H9 (cell line): ENCODE results near the gene C1QTNF1. TPM values are rescaled to one million over a fixed set of nuclear protein-coding genes. Genes with fewer than 3 reads are reported as not detected.

ENCODE experiments used
- DNase-seq: peaks from one replicate; pipeline ENCODE4 v3.0.0-alpha.2; 2017
- H2AFZ ChIP-seq: one replicate; pipeline ENCODE4 v1.6.1; 2013; ENCODE audit warnings: mild to moderate bottlenecking, low read length, control low read depth, moderate library complexity
- H2AK5ac ChIP-seq: 2 replicates; pipeline ENCODE4 v1.6.1; 2013; ENCODE audit warnings: low read length, control low read depth, mixed read lengths; ENCODE audit not compliant: insufficient read length
- H2BK120ac ChIP-seq: one replicate; pipeline ENCODE4 v1.6.1; 2013; ENCODE audit warnings: low read depth, mild to moderate bottlenecking, low read length, control low read depth, inconsistent platforms; ENCODE audit not compliant: poor library complexity, severe bottlenecking
- H2BK12ac ChIP-seq: 2 replicates; pipeline ENCODE4 v1.6.1; 2013; ENCODE audit warnings: low read length, control low read depth, mixed read lengths, low read depth; ENCODE audit not compliant: insufficient read length
- H2BK15ac ChIP-seq: 2 replicates; pipeline ENCODE4 v1.6.1; 2013; ENCODE audit warnings: low read depth, low read length, control low read depth
- H2BK20ac ChIP-seq: one replicate; pipeline ENCODE4 v1.6.1; 2013; ENCODE audit warnings: low read depth, mild to moderate bottlenecking, low read length, control low read depth, inconsistent platforms; ENCODE audit not compliant: poor library complexity, severe bottlenecking
- H2BK5ac ChIP-seq: 2 replicates; pipeline ENCODE4 v1.6.1; 2013; ENCODE audit warnings: low read length, control low read depth, mixed read lengths; ENCODE audit not compliant: insufficient read length
- H3K14ac ChIP-seq: 2 replicates; pipeline ENCODE4 v1.6.1; 2013; ENCODE audit warnings: low read length, control low read depth; ENCODE audit not compliant: insufficient read depth
- H3K18ac ChIP-seq: 2 replicates; pipeline ENCODE4 v1.6.1; 2013; ENCODE audit warnings: low read depth, mild to moderate bottlenecking, mixed read lengths, low read length, control low read depth; ENCODE audit not compliant: insufficient read length
- H3K23ac ChIP-seq: 2 replicates; pipeline ENCODE4 v1.6.1; 2013; ENCODE audit warnings: low read length, control low read depth, mixed read lengths, low read depth; ENCODE audit not compliant: insufficient read length
- H3K23me2 ChIP-seq: 2 replicates; pipeline ENCODE4 v1.6.1; 2013; ENCODE audit warnings: low read depth, mild to moderate bottlenecking, mixed read lengths, low read length, control low read depth; ENCODE audit not compliant: insufficient read length, poor library complexity, severe bottlenecking
- H3K27ac ChIP-seq: 2 replicates; pipeline ENCODE4 v1.5.1; 2013; ENCODE audit warnings: low read length, control low read depth, mixed read lengths, low read depth; ENCODE audit not compliant: insufficient read length
- H3K27me3 ChIP-seq: 2 replicates; pipeline ENCODE4 v1.6.1; 2013; ENCODE audit warnings: low read length, control low read depth, inconsistent platforms; ENCODE audit not compliant: insufficient read depth
- H3K4ac ChIP-seq: 2 replicates; pipeline ENCODE4 v1.6.1; 2013; ENCODE audit warnings: low read depth, mild to moderate bottlenecking, control low read depth, inconsistent platforms, low read length, moderate library complexity
- H3K4me1 ChIP-seq: 2 replicates; pipeline ENCODE4 v1.6.1; 2013; ENCODE audit warnings: low read length, control low read depth, inconsistent platforms; ENCODE audit not compliant: insufficient read depth
- H3K4me2 ChIP-seq: 2 replicates; pipeline ENCODE4 v1.6.1; 2013; ENCODE audit warnings: low read length, control low read depth, mixed read lengths; ENCODE audit not compliant: insufficient read length, insufficient read depth
- H3K56ac ChIP-seq: 2 replicates; pipeline ENCODE4 v1.6.1; 2013; ENCODE audit warnings: low read depth, mild to moderate bottlenecking, mixed read lengths, low read length, control low read depth; ENCODE audit not compliant: insufficient read length
- H3K79me1 ChIP-seq: 2 replicates; pipeline ENCODE4 v1.6.1; 2013; ENCODE audit warnings: low read depth, mild to moderate bottlenecking, moderate library complexity, low read length, control low read depth, inconsistent platforms; ENCODE audit not compliant: insufficient read depth, poor library complexity, severe bottlenecking
- H3K79me2 ChIP-seq: 2 replicates; pipeline ENCODE4 v1.6.1; 2013; ENCODE audit warnings: low read length, control low read depth, inconsistent platforms; ENCODE audit not compliant: insufficient read depth
- H3K9ac ChIP-seq: 2 replicates; pipeline ENCODE4 v1.6.1; 2013; ENCODE audit warnings: low read length, control low read depth, mixed read lengths; ENCODE audit not compliant: insufficient read length; ENCODE audit errors: extremely low read depth
- H3K9me3 ChIP-seq: one replicate; pipeline ENCODE4 v1.6.1; 2013; ENCODE audit warnings: low read depth, low read length, inconsistent platforms; ENCODE audit not compliant: control insufficient read depth
- H3T11ph ChIP-seq: one replicate; pipeline ENCODE4 v1.6.1; 2013; ENCODE audit warnings: mild to moderate bottlenecking, low read length, control low read depth, inconsistent platforms
- H4K20me1 ChIP-seq: one replicate; pipeline ENCODE4 v1.6.1; 2013; ENCODE audit not compliant: control insufficient read depth, insufficient read length, insufficient read depth
- H4K5ac ChIP-seq: 2 replicates; pipeline ENCODE4 v1.6.1; 2013; ENCODE audit warnings: low read depth, mild to moderate bottlenecking, mixed read lengths, low read length, control low read depth; ENCODE audit not compliant: insufficient read length
- H4K8ac ChIP-seq: replicated peaks from 2 replicates; pipeline ENCODE4 v1.6.1; 2013; ENCODE audit warnings: low read length, control low read depth, mixed read lengths, low read depth; ENCODE audit not compliant: insufficient read length
- H4K91ac ChIP-seq: 2 replicates; pipeline ENCODE4 v1.6.1; 2013; ENCODE audit warnings: low read depth, mild to moderate bottlenecking, moderate library complexity, mixed read lengths, low read length, control low read depth; ENCODE audit not compliant: insufficient read length
- H3K27ac Mint-ChIP-seq, 3 experiments: 2 replicates in 2 of 3; 3 replicates in 1 of 3; pipeline ENCODE4 v1.8.0; 2020 to 2021; ENCODE audit warnings: mixed read lengths in 3 of 3, mild to moderate bottlenecking in 1 of 3, moderate library complexity in 1 of 3
- H3K27me3 Mint-ChIP-seq: 2 replicates; pipeline ENCODE4 v1.8.0; 2021; ENCODE audit warnings: low read depth, mild to moderate bottlenecking, moderate library complexity, mixed read lengths
- H3K36me3 Mint-ChIP-seq, 3 experiments: 2 replicates in 2 of 3; 3 replicates in 1 of 3; pipeline ENCODE4 v1.8.0; 2020 to 2021; ENCODE audit warnings: low read depth in 3 of 3, mixed read lengths in 3 of 3; ENCODE audit not compliant: insufficient read depth in 1 of 3
- H3K4me1 Mint-ChIP-seq, 2 experiments: 2 replicates each; pipeline ENCODE4 v1.8.0; 2020; ENCODE audit warnings: mixed read lengths in 2 of 2
- H3K4me3 Mint-ChIP-seq, 2 experiments: 2 replicates in 1 of 2; 3 replicates in 1 of 2; pipeline ENCODE4 v1.8.0; 2020 to 2021; ENCODE audit warnings: mild to moderate bottlenecking in 2 of 2, mixed read lengths in 2 of 2, moderate library complexity in 1 of 2
- H3K9me3 Mint-ChIP-seq, 2 experiments: 2 replicates in 1 of 2; 3 replicates in 1 of 2; pipeline ENCODE4 v1.8.0; 2020; ENCODE audit warnings: mild to moderate bottlenecking in 2 of 2, mixed read lengths in 2 of 2, moderate library complexity in 1 of 2
- WGBS: extraction: QIAGEN DNeasy Blood & Tissue Kit; methylation state at CpG from one replicate; pipeline ENCODE4 v1.1.7; 2013; ENCODE audit warnings: missing lambda C conversion rate, low lambda C conversion rate, mixed read lengths; ENCODE audit not compliant: insufficient read length; ENCODE audit errors: extremely low coverage; 5-methylcytosine and 5-hydroxymethylcytosine counted together
- total RNA-seq: library from RNA; stranded (reverse); gene quantifications from 2 replicates; pipeline ENCODE4 v1.2.1, GENCODE V29; 2021
- TF ChIP-seq, protein P1 (sequence below): fragments of 200-600 bp; sonication (generic); conservative IDR thresholded peaks from 3 replicates; pipeline ENCODE4 v1.8.0; 2021; ENCODE audit warnings: antibody characterized with exemption, mild to moderate bottlenecking

The C1QTNF1 gene
- total RNA-seq, 1 experiment from 2014 or later, result 0.96 TPM

- H3T11ph ChIP-seq, result no peak overlapping the region
- no peak overlapping the region for H2BK120ac ChIP-seq
- no peak overlapping the region for H3K56ac ChIP-seq
- Mint-ChIP-seq H3K4me1 (peaks cover 3 to 14% of the 10 kb centered on the region in 2 experiments; a peak in 2 of 4 replicates), H3K27me3 (no peaks in the 10 kb centered on the region; the same call in 1 of the 2 replicates), H3K9me3 (no peaks in the 10 kb centered on the region), H3K27ac (no peak overlapping the region), H3K36me3 (no peaks in the 10 kb centered on the region), H3K4me3 (no peak overlapping the region)
- no peaks in the 10 kb centered on the region for H3K9me3 ChIP-seq
- no peaks in the 10 kb centered on the region for H3K23me2 ChIP-seq
- no peak overlapping the region for H3K23ac ChIP-seq
- H3K14ac ChIP-seq, result no peak overlapping the region
- H4K8ac ChIP-seq, result no peak overlapping the region
- no peak overlapping the region for H4K5ac ChIP-seq
- no peak overlapping the region for H2AFZ ChIP-seq
- H3K18ac ChIP-seq, result no peak overlapping the region
- H2BK15ac ChIP-seq, result no peak overlapping the region
- H2BK20ac ChIP-seq, result no peak overlapping the region
- H3K4me2 ChIP-seq, result no peak overlapping the region
- H4K91ac ChIP-seq, result no peak overlapping the region
- TF ChIP-seq, protein P1, sequence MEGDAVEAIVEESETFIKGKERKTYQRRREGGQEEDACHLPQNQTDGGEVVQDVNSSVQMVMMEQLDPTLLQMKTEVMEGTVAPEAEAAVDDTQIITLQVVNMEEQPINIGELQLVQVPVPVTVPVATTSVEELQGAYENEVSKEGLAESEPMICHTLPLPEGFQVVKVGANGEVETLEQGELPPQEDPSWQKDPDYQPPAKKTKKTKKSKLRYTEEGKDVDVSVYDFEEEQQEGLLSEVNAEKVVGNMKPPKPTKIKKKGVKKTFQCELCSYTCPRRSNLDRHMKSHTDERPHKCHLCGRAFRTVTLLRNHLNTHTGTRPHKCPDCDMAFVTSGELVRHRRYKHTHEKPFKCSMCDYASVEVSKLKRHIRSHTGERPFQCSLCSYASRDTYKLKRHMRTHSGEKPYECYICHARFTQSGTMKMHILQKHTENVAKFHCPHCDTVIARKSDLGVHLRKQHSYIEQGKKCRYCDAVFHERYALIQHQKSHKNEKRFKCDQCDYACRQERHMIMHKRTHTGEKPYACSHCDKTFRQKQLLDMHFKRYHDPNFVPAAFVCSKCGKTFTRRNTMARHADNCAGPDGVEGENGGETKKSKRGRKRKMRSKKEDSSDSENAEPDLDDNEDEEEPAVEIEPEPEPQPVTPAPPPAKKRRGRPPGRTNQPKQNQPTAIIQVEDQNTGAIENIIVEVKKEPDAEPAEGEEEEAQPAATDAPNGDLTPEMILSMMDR, result no peak
- H3K79me1 ChIP-seq, result no peaks in the 10 kb centered on the region
- H3K4me1 ChIP-seq, result no peaks in the 10 kb centered on the region
- DNase-seq, result no peak
- no peak overlapping the region for H2AK5ac ChIP-seq
- no peak overlapping the region for H3K4ac ChIP-seq
- H2BK5ac ChIP-seq, result no peak overlapping the region
- H4K20me1 ChIP-seq, result no peaks in the 10 kb centered on the region
- no peaks in the 10 kb centered on the region for H3K27me3 ChIP-seq
- no peak overlapping the region for H3K27ac ChIP-seq
- H2BK12ac ChIP-seq, result no peak overlapping the region
- H3K79me2 ChIP-seq, result no peaks in the 10 kb centered on the region
- H3K9ac ChIP-seq, result no peak overlapping the region
- no CpG with 5 or more reads among the region's 16 CpGs for WGBS
These were observed 72.5 kb downstream of the C1QTNF1 start for GRCh38 chr17:79096477-79096876.
